ENCODE results near the gene SCFD2.

DNA sequence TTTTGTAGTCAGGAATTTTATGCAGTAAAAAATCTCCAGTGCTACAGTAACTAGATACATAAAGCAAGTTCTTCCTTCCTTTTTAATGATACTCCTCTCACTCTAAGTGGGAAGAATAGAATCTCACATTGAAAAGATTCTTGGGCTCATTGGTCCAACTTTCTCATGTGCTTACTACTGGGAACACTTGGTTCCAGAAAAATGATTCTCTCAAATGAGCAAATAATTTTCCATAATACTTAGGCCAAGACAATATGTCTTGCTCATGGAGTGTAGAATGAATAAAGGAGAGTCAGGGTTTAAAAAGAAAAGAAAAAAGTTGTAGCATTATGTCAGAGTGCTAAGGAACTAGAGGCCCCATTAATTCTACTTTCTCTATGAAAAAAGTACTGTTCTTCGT, 306.0 kb downstream of the SCFD2 start:
- TF ChIP-seq POLR2AphosphoS5 (IDR thresholded peaks at IDR 0.05; ENCODE audit: insufficient read depth, low read depth, low read length) (no peak), POLR2A (IDR thresholded peaks at IDR 0.05; ENCODE audit: low read depth, low read length) (no peak), JUN (IDR thresholded peaks at IDR 0.05; ENCODE audit: borderline replicate concordance, insufficient read depth, insufficient read length, low read depth) (no peak)
- TF ChIP-seq, protein P1, sequence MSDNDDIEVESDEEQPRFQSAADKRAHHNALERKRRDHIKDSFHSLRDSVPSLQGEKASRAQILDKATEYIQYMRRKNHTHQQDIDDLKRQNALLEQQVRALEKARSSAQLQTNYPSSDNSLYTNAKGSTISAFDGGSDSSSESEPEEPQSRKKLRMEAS (IDR thresholded peaks at IDR 0.05; ENCODE audit: insufficient read depth, insufficient read length): no peak
- TF ChIP-seq, protein P2, sequence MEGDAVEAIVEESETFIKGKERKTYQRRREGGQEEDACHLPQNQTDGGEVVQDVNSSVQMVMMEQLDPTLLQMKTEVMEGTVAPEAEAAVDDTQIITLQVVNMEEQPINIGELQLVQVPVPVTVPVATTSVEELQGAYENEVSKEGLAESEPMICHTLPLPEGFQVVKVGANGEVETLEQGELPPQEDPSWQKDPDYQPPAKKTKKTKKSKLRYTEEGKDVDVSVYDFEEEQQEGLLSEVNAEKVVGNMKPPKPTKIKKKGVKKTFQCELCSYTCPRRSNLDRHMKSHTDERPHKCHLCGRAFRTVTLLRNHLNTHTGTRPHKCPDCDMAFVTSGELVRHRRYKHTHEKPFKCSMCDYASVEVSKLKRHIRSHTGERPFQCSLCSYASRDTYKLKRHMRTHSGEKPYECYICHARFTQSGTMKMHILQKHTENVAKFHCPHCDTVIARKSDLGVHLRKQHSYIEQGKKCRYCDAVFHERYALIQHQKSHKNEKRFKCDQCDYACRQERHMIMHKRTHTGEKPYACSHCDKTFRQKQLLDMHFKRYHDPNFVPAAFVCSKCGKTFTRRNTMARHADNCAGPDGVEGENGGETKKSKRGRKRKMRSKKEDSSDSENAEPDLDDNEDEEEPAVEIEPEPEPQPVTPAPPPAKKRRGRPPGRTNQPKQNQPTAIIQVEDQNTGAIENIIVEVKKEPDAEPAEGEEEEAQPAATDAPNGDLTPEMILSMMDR (IDR thresholded peaks at IDR 0.05; ENCODE audit: extremely low read depth in 1 of 2, insufficient read depth in 1 of 2, low read depth in 1 of 2, low read length in 2 of 2): no peak
